Tibial artery (tissue), 4 donors: ENCODE measurements around the gene FSTL4.

Experiments used
- DNase-seq, 2 donors: peaks; one replicate each; pipeline ENCODE4 v3.0.0-alpha.2; 2019
- H3K27ac ChIP-seq, 2 donors: fragments of 200-600 bp; sonication (generic) in 1 of 2; 1 replicate in 1 of 2; 2 replicates in 1 of 2; pipeline ENCODE4 v1.5.1; 2018 to 2019; ENCODE audit warnings: mild to moderate bottlenecking in 1 of 2
- H3K27me3 ChIP-seq, 2 donors: fragments of 200-600 bp; sonication (generic) in 1 of 2; one replicate each; pipeline versions ENCODE4 v1.5.1 to v1.6.0; 2016 to 2019
- H3K36me3 ChIP-seq, 3 donors: fragments of 200-600 bp; sonication (generic) in 2 of 3; one replicate each; pipeline ENCODE4 v1.5.1; 2016 to 2019; ENCODE audit warnings: mild to moderate bottlenecking in 2 of 3
- H3K4me1 ChIP-seq, 4 donors: fragments of 200-600 bp; sonication (generic) in 2 of 4; 1 replicate in 3 of 4; 2 replicates in 1 of 4; pipeline ENCODE4 v1.5.1; 2016 to 2019
- H3K4me3 ChIP-seq, 2 donors: fragments of 200-600 bp; sonication (generic) in 1 of 2; 1 replicate in 1 of 2; 2 replicates in 1 of 2; pipeline ENCODE4 v1.5.1; 2018 to 2019; ENCODE audit warnings: mild to moderate bottlenecking in 2 of 2
- H3K9me3 ChIP-seq, 3 donors: fragments of 200-600 bp; sonication (generic) in 1 of 3; one replicate each; pipeline ENCODE4 v1.5.1; 2016 to 2019
- CTCF ChIP-seq, 2 experiments: fragments of 200-600 bp in 1 of 2; fragments of 450-650 bp in 1 of 2; IDR thresholded peaks; one replicate each; pipeline ENCODE4 v1.5.1; 2017 to 2019; ENCODE audit warnings: antibody characterized with exemption in 2 of 2, mild to moderate bottlenecking in 1 of 2, moderate library complexity in 1 of 2
- intact Hi-C: fragments of 100-400 bp; cut with DNase I; formaldehyde crosslinking; loops from one replicate; pipeline ENCODE4 v1.15.0; 2023; ENCODE audit warnings: low total_unique reads

Gene FSTL4

GRCh38 chr5:133330956-133331355 is 281.4 kb downstream of the FSTL4 start:
- intact Hi-C loops = no loop called here
- Histone ChIP-seq H3K27ac (no peak overlapping the region), H3K4me1 (no peaks in the 10 kb centered on the region), H3K27me3 (peaks cover 0 to 5% of the 10 kb centered on the region in 2 donors), H3K36me3 (no peaks in the 10 kb centered on the region), H3K9me3 (no peaks in the 10 kb centered on the region), H3K4me3 (no peak overlapping the region)
- DNase-seq = no peak
- TF ChIP-seq CTCF (IDR thresholded peaks at IDR 0.05) = no peak

DNA sequence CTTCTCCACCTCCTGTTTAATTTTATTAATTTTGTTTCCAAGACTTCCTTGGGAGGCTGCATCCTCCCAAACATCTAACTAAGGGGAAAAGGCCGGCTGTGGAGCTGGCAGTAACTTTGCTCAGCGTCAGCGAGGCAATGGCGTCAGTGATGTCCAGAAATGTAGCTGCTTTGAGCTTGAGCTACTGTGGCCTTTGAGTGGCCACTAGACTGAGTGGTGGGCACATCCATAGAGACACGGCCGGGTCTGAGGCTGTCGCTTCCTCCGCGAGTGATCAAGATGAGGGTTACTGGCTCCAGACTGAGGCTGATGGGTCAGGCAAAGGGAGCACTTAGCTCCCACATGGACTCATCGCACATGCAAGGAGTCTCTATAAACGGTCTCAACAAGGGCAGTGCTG is 283.5 kb downstream of the FSTL4 start:
- Histone ChIP-seq H3K36me3 (no peaks in the 10 kb centered on the region), H3K27ac (no peak overlapping the region), H3K4me1 (no peaks in the 10 kb centered on the region), H3K9me3 (no peaks in the 10 kb centered on the region), H3K4me3 (no peak overlapping the region), H3K27me3 (peaks cover 0 to 11% of the 10 kb centered on the region in 2 donors)
- intact Hi-C loops = no loop called here
- no peak for TF ChIP-seq CTCF (IDR thresholded peaks at IDR 0.05)
- no peak for DNase-seq

DNA sequence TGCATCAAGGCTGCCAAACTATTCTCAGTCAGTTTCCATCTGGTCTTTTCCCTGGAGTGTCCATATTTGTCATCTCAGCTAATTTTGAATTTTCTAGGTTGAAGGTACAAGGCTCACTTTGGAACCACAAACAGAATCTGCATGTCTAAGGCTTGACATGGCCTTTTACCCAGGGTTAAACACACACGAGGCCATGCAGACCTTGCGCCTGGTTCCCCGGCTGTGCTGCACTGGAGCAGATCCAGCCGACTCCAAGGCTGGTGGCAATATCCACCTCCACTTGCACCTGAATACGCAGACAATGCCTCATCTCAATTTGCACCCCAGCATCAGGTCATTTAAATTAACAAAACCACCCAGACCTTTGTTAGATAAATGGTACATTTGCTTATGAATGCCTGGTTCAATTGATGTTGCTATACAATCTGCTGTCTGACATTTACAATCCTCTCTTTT is 284.4 kb downstream of the FSTL4 start:
- H3K9me3 ChIP-seq = no peaks in the 10 kb centered on the region
- intact Hi-C loops = no loop called here
- no peak for DNase-seq
- no peaks in the 10 kb centered on the region for H3K4me1 ChIP-seq
- peaks cover 0 to 14% of the 10 kb centered on the region in 2 donors for H3K27me3 ChIP-seq
- H3K36me3 ChIP-seq = no peaks in the 10 kb centered on the region
- H3K27ac ChIP-seq = no peak overlapping the region
- TF ChIP-seq CTCF (IDR thresholded peaks at IDR 0.05) = no peak
- H3K4me3 ChIP-seq = no peak overlapping the region

DNA sequence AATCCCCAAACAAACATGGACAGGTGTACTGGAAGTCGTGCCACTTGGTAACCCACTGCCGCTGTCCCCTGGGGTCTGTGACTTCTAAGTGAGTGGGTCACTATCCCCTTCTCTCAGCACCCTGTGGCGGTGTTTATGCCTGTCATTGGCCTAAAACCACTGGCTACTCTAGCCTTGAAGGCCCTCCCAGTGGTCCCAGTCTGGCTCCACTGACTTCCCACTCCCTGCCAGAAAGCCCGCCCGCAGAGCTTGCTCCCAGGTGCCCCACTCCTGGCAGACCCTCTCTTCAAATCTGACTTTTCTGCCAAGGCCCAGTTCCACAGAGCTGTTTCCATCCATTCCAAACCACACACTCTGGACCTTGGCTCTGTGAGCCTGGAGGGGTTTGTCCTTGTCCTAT is 286.0 kb downstream of the FSTL4 start:
- H3K27ac ChIP-seq = no peak overlapping the region
- H3K36me3 ChIP-seq = no peaks in the 10 kb centered on the region
- no peaks in the 10 kb centered on the region for H3K4me1 ChIP-seq
- H3K9me3 ChIP-seq = no peaks in the 10 kb centered on the region
- no peak for DNase-seq
- no peak for TF ChIP-seq CTCF (IDR thresholded peaks at IDR 0.05)
- H3K4me3 ChIP-seq = no peak overlapping the region
- peaks cover 0 to 13% of the 10 kb centered on the region in 2 donors for H3K27me3 ChIP-seq
- intact Hi-C loops = no loop called here

DNA sequence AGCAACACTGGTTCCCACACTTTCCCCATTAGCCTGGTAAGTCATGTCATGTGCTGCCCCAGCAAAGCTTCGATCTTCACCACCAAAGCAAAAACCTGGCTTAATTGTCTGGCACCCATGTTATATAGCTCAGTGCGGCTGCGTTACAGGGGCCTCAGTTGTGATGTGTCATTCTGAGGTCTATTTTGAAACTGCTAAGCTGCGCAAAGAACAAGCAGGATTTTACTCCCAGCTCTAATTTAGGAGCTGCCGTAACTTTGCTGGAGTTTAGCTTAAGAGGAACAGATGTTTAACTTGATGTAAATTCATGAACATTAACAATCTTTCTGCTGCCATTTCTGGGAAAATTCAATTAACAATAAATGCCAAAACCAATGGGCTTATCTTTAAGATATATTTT is 286.5 kb downstream of the FSTL4 start:
- no peaks in the 10 kb centered on the region for H3K4me1 ChIP-seq
- H3K27me3 ChIP-seq = peaks cover 0 to 13% of the 10 kb centered on the region in 2 donors
- no peaks in the 10 kb centered on the region for H3K9me3 ChIP-seq
- no peaks in the 10 kb centered on the region for H3K36me3 ChIP-seq
- H3K27ac ChIP-seq = no peak overlapping the region
- DNase-seq = no peak
- intact Hi-C loops = no loop called here
- TF ChIP-seq CTCF (IDR thresholded peaks at IDR 0.05) = no peak
- H3K4me3 ChIP-seq = no peak overlapping the region

DNA sequence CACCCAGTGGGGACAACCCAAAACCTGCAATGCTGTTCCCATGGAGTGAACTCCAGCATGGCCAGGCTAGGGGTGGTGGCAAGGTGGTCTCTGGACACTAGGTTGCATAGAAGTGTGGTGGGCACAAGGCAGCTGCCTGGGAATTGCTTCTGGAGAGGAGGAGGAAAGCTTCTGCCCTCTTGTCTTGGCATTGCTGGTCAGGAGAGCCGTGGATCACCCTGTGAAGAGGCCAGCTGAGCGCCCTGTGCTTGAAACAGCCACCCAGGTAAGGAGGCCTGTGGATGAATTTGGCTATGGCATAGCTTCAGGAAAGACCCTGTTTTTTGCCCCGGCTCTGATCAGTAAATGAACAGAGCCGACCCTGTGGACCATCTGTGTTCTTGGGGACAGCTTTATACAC is 287.4 kb downstream of the FSTL4 start:
- DNase-seq = no peak
- Histone ChIP-seq H3K4me1 (no peaks in the 10 kb centered on the region), H3K27ac (no peak overlapping the region), H3K27me3 (peaks cover 0 to 13% of the 10 kb centered on the region in 2 donors), H3K9me3 (no peaks in the 10 kb centered on the region), H3K36me3 (no peaks in the 10 kb centered on the region), H3K4me3 (no peak overlapping the region)
- intact Hi-C loops = no loop called here
- TF ChIP-seq CTCF (IDR thresholded peaks at IDR 0.05) = no peak
